Right lobe of liver (tissue), 4 donors: ENCODE results near the gene PAPLN.

ENCODE experiments used
- CTCF ChIP-seq, 4 donors: fragments of 200-600 bp in 3 of 4; fragments of 450-650 bp in 1 of 4; IDR thresholded peaks; one replicate each; pipeline versions ENCODE4 v1.5.1 to v1.8.0; 2016 to 2022; ENCODE audit warnings: antibody characterized with exemption in 4 of 4, mild to moderate bottlenecking in 2 of 4
- POLR2A ChIP-seq: fragments of 450-650 bp; IDR thresholded peaks from one replicate; pipeline ENCODE4 v1.6.1; 2017; ENCODE audit warnings: antibody characterized with exemption, mild to moderate bottlenecking
- donor health status: DM: no; HTN: no; CAD: no.
- donor health status: DM: no; HTN: no; CAD: no.
- donor health status: DM: no; HTN: yes; CAD: no.

DNA sequence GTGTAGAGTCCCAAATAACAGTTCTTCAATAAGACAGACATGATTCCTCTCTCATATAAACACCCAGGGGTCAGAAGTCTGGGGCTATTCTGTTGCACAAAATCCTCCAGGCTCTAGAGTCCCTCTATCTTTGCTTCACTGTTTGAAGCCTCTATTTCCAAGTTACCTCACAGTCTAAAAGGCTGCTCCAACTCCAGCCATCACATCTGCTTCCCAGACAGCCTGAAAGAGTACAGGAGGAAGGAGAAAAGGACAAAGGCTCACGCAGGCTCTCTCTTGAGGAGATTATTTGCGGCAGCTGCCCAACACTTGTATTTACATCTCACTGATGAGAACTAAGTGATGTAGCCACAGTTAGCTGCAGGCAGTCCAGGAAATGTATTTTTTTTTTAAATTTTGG lies 6.4 kb downstream of the PAPLN start:
- TF ChIP-seq CTCF (IDR thresholded peaks at IDR 0.05) (no peak), POLR2A (no peak)
